ENCODE measurements around the gene TNFRSF19. TPM values are rescaled to one million over a fixed set of nuclear protein-coding genes. Genes with fewer than 3 reads are reported as not detected.

TNFRSF19 gene
- total RNA-seq, 1 donor from 2014 or later: 0.27 TPM

- intact Hi-C loops (cut with micrococcal nuclease): no loop called here
These were observed 57.2 kb downstream of the TNFRSF19 start for GRCh38 chr13:23627410-23627809.

- intact Hi-C loops (cut with micrococcal nuclease): no loop called here
These were observed 58.0 kb downstream of the TNFRSF19 start for GRCh38 chr13:23628250-23628649.

- intact Hi-C loops (cut with micrococcal nuclease): no loop called here
These were observed 58.8 kb downstream of the TNFRSF19 start for GRCh38 chr13:23628765-23629565.

GRCh38 chr13:23629566-23630272 is 59.5 kb downstream of the TNFRSF19 start:
- intact Hi-C loops (cut with micrococcal nuclease): no loop called here

GRCh38 chr13:23630349-23631093 is 60.3 kb downstream of the TNFRSF19 start:
- intact Hi-C loops (cut with micrococcal nuclease): no loop called here

- intact Hi-C loops (cut with micrococcal nuclease): no loop called here
These were observed 61.3 kb downstream of the TNFRSF19 start for GRCh38 chr13:23631311-23632047.

- intact Hi-C loops (cut with micrococcal nuclease): no loop called here
These were observed 61.9 kb downstream of the TNFRSF19 start for GRCh38 chr13:23632048-23632582.

GRCh38 chr13:23632741-23633140 is 62.5 kb downstream of the TNFRSF19 start:
- intact Hi-C loops (cut with micrococcal nuclease): no loop called here

- intact Hi-C loops (cut with micrococcal nuclease): no loop called here
These were observed 64.7 kb downstream of the TNFRSF19 start for GRCh38 chr13:23634897-23635296.

- intact Hi-C loops (cut with micrococcal nuclease): no loop called here
These were observed 66.1 kb downstream of the TNFRSF19 start for GRCh38 chr13:23636360-23636759.

GRCh38 chr13:23637829-23638228 is 67.6 kb downstream of the TNFRSF19 start:
- intact Hi-C loops (cut with micrococcal nuclease): no loop called here

- intact Hi-C loops (cut with micrococcal nuclease): no loop called here
These were observed 69.5 kb downstream of the TNFRSF19 start for GRCh38 chr13:23639674-23640073.

- intact Hi-C loops (cut with micrococcal nuclease): no loop called here
These were observed 71.9 kb downstream of the TNFRSF19 start for GRCh38 chr13:23642110-23642509.

GRCh38 chr13:23643338-23644125 is 73.3 kb downstream of the TNFRSF19 start:
- intact Hi-C loops (cut with micrococcal nuclease): no loop called here

- intact Hi-C loops (cut with micrococcal nuclease): no loop called here
These were observed 73.9 kb downstream of the TNFRSF19 start for GRCh38 chr13:23644126-23644419.

- intact Hi-C loops (cut with micrococcal nuclease): no loop called here
These were observed 74.4 kb downstream of the TNFRSF19 start for GRCh38 chr13:23644527-23645138.

GRCh38 chr13:23645851-23646250 is 75.6 kb downstream of the TNFRSF19 start:
- intact Hi-C loops (cut with micrococcal nuclease): no loop called here

GRCh38 chr13:23651439-23651838 is 81.2 kb downstream of the TNFRSF19 start:
- intact Hi-C loops (cut with micrococcal nuclease): no loop called here

GRCh38 chr13:23651887-23652286 is 81.7 kb downstream of the TNFRSF19 start:
- intact Hi-C loops (cut with micrococcal nuclease): no loop called here
